Activated naive CD4-positive, alpha-beta T cell treated with anti-CD3 and anti-CD28 coated beads, Interleukin-2, amount 10 ng/mL, durations not matched to agents 5 hours and 36 hours (primary cell): ENCODE measurements around the gene SLC15A2. TPM values are rescaled to one million over a fixed set of nuclear protein-coding genes. Genes with fewer than 3 reads are reported as not detected.

ENCODE experiments used
- total RNA-seq, 2 experiments: library from RNA; stranded (reverse); gene quantifications; one replicate each; pipeline ENCODE4 v1.2.3, GENCODE V29; 2021

SLC15A2 gene
- 1 to 10 TPM; 1.9 to 4.0 TPM for total RNA-seq

GRCh38 chr3:121894301-121894990 lies at the start of gene SLC15A2:
Gene SLC15A2, plus strand, starts transcription at chr3:121894401. Its CDS starts 76 bp downstream, at chr3:121894477.

Other genes with a start within 250 kb of the SLC15A2 start
- 100 to 1,000 TPM; 332 to 343 TPM for gene HCLS1, start 233.5 kb upstream of the SLC15A2 start, total RNA-seq
- 10 to 100 TPM; 30.1 to 30.7 TPM for gene GOLGB1, start 144.7 kb upstream of the SLC15A2 start, total RNA-seq
- 10 to 100 TPM; 30.1 to 31.9 TPM for gene IQCB1, start 59.3 kb upstream of the SLC15A2 start, total RNA-seq
- 10 to 100 TPM; 11.3 to 12.1 TPM for gene EAF2, start 59.2 kb upstream of the SLC15A2 start, total RNA-seq
- gene ILDR1, start 127.8 kb downstream of the SLC15A2 start, total RNA-seq, result under 1 TPM in 1 of 2 experiments, not detected in 1; 0.10 TPM
- 1 to 10 TPM; 1.4 TPM for gene CD86, start 161.0 kb downstream of the SLC15A2 start, total RNA-seq